CD1c-positive myeloid dendritic cell (primary cell): ENCODE data around the gene RNU6-1.

Experiments used
- DNase-seq: peaks from one replicate; pipeline ENCODE4 v3.0.0-alpha.2; 2016; ENCODE audit errors: extremely low spot score

The RNU6-1 gene

GRCh38 chr15:67833710-67834511 is 5.9 kb downstream of the RNU6-1 start:
- DNase-seq, result peak; percentile 49

DNA sequence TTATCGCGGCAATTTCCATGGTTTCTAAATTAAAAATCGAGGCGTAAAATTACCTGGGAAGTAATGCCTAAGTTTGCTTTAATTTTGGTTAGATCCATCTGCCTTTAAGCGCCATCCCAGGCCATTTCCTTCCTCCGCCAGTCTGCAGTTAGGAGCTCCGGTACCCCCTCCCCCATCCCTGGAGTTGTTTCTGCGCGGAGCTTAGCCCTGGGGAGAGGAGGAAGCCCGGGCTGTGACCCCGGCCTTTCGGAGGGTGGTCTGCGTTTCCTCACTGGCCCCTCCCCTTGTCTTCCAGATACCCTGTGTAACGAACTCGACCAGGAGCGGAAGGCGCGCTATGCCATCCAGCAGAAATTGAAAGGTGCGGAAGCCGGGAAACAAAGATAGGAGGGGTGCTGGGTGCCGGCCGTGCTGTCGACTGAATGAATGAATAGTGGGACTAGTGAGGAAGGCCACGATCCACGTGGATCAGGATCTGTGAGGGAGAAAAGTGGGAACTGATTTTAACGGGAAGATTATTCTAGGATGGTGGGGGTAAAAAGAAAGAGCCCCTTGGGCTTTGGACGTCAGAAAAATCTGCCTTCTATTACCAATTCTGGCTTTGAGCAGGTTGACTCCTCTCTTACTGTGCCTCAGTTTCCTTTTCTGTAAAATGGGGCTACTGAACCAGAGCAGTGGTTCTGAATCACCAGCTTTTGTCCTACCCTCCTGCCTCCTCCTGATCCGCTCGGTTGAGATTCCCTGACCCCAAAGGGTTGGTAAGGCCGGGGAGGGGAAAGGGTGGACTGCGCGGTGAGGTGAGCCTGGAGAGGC is 6.7 kb downstream of the RNU6-1 start:
- no peak for DNase-seq

GRCh38 chr15:67832031-67832551 is 7.8 kb downstream of the RNU6-1 start:
- DNase-seq, result no peak

DNA sequence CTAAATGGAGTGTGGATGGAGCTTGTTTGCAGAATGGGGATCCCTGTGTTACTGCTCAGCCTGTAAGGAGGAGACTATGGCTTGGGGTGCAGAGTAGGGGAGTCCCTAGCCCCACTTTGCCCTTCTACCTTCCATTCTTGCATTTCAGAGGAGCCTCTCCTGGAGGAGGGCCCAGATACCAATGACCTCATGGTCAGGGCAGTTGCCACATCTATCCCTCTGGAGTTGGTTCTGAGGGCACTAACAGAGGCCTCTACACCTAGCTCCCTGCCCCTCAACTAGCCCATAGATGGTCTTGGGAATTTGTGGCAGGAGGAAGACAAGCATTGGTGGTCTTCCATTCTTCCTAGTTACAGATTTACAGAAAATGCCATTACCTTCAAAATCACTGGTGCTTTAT is 8.5 kb downstream of the RNU6-1 start:
- DNase-seq, result no peak

GRCh38 chr15:67829647-67830504 is 10.0 kb downstream of the RNU6-1 start:
- DNase-seq, result no peak

DNA sequence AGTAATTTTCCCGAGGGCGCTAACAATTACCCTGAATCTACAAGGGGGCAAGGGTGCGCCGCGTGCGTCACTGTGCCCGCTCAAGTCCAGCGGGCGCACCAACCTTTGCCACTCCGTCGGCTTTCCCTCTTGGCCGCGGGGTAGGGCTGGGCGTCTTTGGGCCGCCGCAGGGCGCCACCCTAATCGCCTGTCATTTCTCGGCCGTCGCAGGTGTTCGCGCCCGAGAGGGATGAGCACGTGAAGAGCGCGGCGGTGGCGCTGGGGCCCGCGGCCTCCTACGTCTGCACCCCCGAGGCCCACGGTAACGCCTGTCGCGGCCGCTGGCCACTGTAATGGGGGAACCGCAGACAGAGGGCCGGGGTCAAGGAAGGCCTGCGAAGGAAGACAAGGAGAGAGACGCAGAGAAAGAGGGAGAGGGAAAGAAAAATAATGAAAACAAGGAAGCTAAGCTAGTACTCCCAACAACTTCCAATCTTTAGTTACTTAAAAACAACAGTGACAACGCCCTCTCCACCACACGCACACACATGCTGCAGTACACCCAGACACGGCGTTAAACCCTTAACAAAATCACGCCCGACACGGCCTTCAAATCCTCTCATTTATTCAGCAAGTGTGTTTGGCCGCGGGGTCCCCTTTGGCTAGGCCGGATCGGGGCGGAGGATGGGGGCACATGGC is 10.7 kb downstream of the RNU6-1 start:
- no peak for DNase-seq

DNA sequence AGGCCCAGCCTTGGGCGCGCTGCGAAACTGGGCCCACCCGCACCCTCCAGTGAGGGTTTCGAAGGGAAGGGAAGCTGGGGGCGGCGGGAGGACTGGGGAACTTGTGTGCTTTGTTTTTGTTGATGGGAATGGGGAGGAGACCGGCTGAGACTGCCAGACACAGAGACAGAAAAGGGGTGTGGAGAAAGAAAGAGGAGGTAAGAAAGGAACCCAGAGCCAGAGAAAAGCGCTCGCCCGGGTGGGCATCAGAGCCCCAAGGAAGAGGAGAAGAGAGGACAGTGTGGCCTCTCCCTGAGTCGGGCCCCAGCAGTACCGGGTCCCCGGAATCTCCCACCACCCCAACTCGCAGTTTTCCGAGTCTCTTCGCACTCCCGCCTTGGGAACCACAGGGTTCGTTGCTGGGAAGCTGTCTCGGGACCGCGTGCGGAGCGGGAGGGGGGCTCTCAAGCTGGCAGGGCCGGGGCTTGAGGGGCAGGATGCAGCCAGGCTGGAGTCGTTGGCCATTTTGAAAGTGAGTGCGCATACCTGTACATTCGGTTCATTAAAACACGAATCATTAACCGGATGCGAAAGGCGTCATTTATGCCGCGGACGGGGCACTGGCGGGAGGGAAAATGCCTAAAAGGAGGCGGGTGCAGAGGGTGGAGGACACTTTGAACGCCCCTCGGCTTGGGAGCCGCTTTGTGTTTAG is 11.4 kb downstream of the RNU6-1 start:
- no peak for DNase-seq

GRCh38 chr15:67827562-67828277 is 12.1 kb downstream of the RNU6-1 start:
- DNase-seq, result no peak

DNA sequence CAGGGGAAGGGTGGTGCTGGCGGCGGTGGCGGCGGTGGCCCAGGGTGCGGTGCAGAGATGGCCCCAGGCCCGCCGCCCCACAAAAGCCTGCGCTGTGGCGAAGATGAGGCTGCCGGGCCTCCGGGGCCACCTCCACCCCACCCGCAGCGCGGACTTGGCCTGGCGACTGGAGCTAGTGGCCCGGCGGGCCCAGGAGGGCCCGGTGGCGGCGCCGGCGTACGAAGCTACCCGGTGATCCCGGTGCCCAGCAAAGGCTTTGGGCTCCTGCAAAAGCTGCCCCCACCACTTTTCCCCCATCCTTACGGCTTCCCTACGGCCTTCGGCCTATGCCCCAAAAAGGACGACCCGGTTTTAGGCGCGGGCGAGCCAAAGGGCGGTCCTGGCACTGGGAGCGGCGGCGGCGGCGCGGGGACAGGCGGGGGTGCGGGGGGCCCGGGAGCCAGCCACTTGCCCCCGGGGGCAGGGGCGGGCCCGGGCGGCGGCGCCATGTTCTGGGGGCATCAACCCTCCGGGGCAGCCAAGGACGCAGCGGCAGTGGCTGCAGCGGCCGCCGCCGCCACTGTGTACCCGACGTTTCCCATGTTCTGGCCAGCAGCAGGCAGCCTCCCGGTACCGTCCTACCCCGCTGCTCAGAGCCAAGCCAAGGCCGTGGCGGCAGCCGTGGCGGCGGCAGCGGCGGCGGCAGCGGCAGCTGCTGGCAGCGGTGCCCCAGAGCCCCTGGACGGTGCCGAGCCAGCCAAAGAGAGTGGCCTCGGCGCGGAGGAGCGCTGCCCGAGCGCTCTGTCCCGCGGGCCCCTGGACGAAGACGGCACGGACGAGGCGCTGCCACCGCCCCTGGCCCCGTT is 12.9 kb downstream of the RNU6-1 start:
- no peak for DNase-seq

GRCh38 chr15:67825881-67826716 is 13.7 kb downstream of the RNU6-1 start:
- no peak for DNase-seq

- peak; percentile 66 for DNase-seq
Observed at GRCh38 chr15:67824976-67825880, 14.6 kb downstream of the RNU6-1 start, which contains the start of gene SKOR1. Gene SKOR1 (plus strand): TSS chr15:67825509. CDS start chr15:67825603, 94 bp downstream.

GRCh38 chr15:67824197-67824968 is 15.5 kb downstream of the RNU6-1 start:
- no peak for DNase-seq

DNA sequence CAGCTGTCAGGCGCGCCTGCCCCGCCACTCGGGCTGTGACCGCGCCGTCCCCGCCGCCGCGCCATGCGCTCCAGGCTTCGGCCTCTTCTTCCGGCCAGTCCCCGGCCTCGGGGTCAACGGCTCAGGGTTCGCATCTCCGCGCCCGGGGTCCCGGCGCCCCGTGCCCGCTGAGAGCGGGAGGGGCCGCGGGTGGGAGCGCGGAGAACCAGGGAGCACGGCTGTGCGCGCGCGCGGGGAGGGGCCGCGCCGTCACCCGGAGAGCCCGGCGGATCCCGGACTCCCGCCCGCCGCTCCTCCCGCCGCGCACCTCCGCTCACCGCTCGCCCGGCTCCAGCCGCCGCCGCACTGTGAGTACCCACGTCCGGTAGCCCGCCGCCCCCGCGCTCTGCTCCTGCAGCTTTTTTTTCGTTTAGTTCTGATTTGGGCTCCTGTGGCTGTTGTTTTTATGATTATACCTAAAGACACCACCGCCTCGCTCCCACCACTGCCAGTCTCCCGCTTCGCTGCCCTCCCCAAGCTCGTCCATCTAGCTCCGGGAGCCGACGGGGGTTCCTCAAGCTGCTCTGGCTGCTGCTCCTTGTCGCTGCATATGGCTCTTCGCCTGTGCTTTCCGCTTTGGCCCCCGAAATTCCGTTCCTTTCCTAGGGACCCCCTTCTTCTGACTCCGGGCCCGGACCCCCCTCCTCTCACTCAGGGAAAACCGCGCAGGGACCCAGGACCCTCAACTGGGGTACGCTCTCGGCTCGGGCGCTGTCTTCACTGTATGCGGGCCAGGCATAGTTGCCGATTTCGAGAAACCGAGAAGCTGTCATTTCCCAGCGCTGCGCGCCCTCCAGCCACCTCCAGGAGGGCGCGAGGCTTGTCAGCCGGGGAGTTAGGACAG is 16.3 kb downstream of the RNU6-1 start:
- DNase-seq, result no peak

GRCh38 chr15:67822537-67823313 is 17.1 kb downstream of the RNU6-1 start:
- no peak for DNase-seq
